ENCODE results near the gene ZNF552.
"Not testable (repeated sequence)": the region's sequence is repeated elsewhere in the genome, so short reads cannot be mapped to it uniquely, and the experiment has no call there.

- not testable (repeated sequence) for TF ChIP-seq SUZ12 (IDR thresholded peaks at IDR 0.05; ENCODE audit: extremely low read depth, insufficient read depth, insufficient read length); ZNF274 (IDR thresholded peaks at IDR 0.05; ENCODE audit: low read depth, low read length); YY1 (IDR thresholded peaks at IDR 0.05; ENCODE audit: insufficient read depth, insufficient read length)
These were observed 8.9 kb upstream of the ZNF552 start for GRCh38 chr19:57823608-57824007.

Measured in NT2/D1 (cell line).